ENCODE measurements around the gene VTI1A.

Gene VTI1A

DNA sequence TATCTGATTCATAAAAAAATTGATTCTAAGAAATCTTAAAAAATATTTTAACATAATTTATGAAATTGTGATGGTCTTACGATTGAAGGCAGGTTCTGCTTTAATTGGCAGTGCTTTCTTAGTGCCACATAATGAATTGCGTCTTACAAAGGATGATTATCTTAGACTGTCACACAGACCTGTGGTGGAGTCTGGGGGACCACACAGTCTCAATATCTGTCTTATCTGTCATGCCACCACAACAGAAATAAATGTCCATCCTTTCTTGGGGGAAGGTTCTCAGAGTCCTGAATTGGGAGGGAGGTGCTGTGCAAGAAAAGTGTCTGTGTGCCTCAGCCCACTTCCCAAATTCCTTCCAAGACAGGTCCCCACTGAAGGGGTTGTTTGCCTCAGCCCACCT, 34.3 kb upstream of the VTI1A start (continued):
- TF ChIP-seq, protein P1, sequence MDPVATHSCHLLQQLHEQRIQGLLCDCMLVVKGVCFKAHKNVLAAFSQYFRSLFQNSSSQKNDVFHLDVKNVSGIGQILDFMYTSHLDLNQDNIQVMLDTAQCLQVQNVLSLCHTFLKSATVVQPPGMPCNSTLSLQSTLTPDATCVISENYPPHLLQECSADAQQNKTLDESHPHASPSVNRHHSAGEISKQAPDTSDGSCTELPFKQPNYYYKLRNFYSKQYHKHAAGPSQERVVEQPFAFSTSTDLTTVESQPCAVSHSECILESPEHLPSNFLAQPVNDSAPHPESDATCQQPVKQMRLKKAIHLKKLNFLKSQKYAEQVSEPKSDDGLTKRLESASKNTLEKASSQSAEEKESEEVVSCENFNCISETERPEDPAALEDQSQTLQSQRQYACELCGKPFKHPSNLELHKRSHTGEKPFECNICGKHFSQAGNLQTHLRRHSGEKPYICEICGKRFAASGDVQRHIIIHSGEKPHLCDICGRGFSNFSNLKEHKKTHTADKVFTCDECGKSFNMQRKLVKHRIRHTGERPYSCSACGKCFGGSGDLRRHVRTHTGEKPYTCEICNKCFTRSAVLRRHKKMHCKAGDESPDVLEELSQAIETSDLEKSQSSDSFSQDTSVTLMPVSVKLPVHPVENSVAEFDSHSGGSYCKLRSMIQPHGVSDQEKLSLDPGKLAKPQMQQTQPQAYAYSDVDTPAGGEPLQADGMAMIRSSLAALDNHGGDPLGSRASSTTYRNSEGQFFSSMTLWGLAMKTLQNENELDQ (tag by site-specific recombination; IDR thresholded peaks at IDR 0.05; ENCODE audit: low read depth) = no peak
- TF ChIP-seq MZF1 (tag by site-specific recombination; IDR thresholded peaks at IDR 0.05; ENCODE audit: borderline replicate concordance) (no peak), KLF9 (tag by site-specific recombination; IDR thresholded peaks at IDR 0.05; ENCODE audit: low read depth) (no peak), ZNF211 (tag by site-specific recombination; IDR thresholded peaks at IDR 0.05; ENCODE audit: low read depth) (no peak)

DNA sequence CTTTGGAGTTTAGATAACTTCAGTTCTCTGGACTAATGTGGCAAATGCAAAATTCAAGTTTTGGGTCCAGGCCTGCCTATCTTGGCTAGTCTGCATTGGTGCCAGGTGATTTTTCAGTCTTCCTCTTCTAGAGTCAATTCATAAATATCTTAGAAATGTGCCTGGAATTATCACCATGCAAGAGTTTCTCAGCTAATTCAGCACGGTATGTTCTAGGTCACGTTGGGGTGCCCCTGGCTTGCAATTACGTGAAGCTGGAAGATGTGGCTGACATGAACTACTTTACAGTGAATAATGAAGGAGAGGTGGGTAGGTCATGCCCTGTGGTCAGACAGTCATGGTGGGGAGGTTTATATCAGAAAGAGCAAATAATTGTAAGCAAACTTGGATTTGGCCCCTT, 25.3 kb upstream of the VTI1A start:
- Histone ChIP-seq H3K4me1 (ENCODE audit: control insufficient read depth, insufficient read depth, low read length) (no peaks in the 10 kb centered on the region), H3K9me3 (ENCODE audit: control insufficient read depth, insufficient read depth, low read depth, low read length) (no peaks in the 10 kb centered on the region), H3K27ac (ENCODE audit: extremely low read depth, low read depth, low read length) (no peak overlapping the region), H3K4me3 (ENCODE audit: low read depth, low read length) (no peak overlapping the region), H3K36me3 (ENCODE audit: control insufficient read depth in 2 of 2, insufficient read depth in 1 of 2, low read length in 2 of 2) (no peaks in the 10 kb centered on the region)
- ChIA-PET POLR2A (no interaction called here), CTCF (no interaction called here)
- TF ChIP-seq GLI2 (tag by site-specific recombination; IDR thresholded peaks at IDR 0.05; ENCODE audit: borderline replicate concordance, low read depth) (no peak), SCRT1 (tag by site-specific recombination; IDR thresholded peaks at IDR 0.05; ENCODE audit: borderline replicate concordance) (no peak), MYNN (tag by site-specific recombination; IDR thresholded peaks at IDR 0.05; ENCODE audit: borderline replicate concordance) (no peak), ZNF514 (tag by site-specific recombination; IDR thresholded peaks at IDR 0.05) (no peak), ZNF223 (tag by site-specific recombination; IDR thresholded peaks at IDR 0.05) (no peak), ZNF138 (tag by site-specific recombination; IDR thresholded peaks at IDR 0.05; ENCODE audit: borderline replicate concordance) (no peak), ZNF585B (tag by site-specific recombination; IDR thresholded peaks at IDR 0.05) (no peak), GLIS1 (tag by site-specific recombination; IDR thresholded peaks at IDR 0.05) (no peak), ZNF202 (tag by site-specific recombination; IDR thresholded peaks at IDR 0.05; ENCODE audit: borderline replicate concordance) (no peak), HOXD13 (CRISPR knock-in tag; IDR thresholded peaks at IDR 0.05; ENCODE audit: borderline replicate concordance) (no peak), ZNF549 (tag by site-specific recombination; IDR thresholded peaks at IDR 0.05) (no peak), ZNF837 (tag by site-specific recombination; IDR thresholded peaks at IDR 0.05) (no peak), ZBTB7A (tag by site-specific recombination; IDR thresholded peaks at IDR 0.05; ENCODE audit: low read depth) (no peak), REPIN1 (tag by site-specific recombination; IDR thresholded peaks at IDR 0.05; ENCODE audit: low read depth) (no peak), ZNF302 (tag by site-specific recombination; IDR thresholded peaks at IDR 0.05; ENCODE audit: low read depth) (no peak)
- TF ChIP-seq, protein P2, sequence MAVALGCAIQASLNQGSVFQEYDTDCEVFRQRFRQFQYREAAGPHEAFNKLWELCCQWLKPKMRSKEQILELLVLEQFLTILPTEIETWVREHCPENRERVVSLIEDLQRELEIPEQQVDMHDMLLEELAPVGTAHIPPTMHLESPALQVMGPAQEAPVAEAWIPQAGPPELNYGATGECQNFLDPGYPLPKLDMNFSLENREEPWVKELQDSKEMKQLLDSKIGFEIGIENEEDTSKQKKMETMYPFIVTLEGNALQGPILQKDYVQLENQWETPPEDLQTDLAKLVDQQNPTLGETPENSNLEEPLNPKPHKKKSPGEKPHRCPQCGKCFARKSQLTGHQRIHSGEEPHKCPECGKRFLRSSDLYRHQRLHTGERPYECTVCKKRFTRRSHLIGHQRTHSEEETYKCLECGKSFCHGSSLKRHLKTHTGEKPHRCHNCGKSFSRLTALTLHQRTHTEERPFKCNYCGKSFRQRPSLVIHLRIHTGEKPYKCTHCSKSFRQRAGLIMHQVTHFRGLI (tag by site-specific recombination; IDR thresholded peaks at IDR 0.05) = no peak
- TF ChIP-seq, protein P3, sequence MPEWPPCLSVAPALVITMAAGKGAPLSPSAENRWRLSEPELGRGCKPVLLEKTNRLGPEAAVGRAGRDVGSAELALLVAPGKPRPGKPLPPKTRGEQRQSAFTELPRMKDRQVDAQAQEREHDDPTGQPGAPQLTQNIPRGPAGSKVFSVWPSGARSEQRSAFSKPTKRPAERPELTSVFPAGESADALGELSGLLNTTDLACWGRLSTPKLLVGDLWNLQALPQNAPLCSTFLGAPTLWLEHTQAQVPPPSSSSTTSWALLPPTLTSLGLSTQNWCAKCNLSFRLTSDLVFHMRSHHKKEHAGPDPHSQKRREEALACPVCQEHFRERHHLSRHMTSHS (tag by site-specific recombination; IDR thresholded peaks at IDR 0.05) = no peak
- TF ChIP-seq, protein P4, sequence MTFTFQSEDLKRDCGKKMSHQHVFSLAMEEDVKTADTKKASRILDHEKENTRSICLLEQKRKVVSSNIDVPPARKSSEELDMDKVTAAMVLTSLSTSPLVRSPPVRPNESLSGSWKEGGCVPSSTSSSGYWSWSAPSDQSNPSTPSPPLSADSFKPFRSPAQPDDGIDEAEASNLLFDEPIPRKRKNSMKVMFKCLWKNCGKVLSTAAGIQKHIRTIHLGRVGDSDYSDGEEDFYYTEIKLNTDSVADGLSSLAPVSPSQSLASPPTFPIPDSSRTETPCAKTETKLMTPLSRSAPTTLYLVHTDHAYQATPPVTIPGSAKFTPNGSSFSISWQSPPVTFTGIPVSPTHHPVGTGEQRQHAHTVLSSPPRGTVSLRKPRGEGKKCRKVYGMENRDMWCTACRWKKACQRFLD (tag by site-specific recombination; IDR thresholded peaks at IDR 0.05) = no peak
- TF ChIP-seq, protein P5, sequence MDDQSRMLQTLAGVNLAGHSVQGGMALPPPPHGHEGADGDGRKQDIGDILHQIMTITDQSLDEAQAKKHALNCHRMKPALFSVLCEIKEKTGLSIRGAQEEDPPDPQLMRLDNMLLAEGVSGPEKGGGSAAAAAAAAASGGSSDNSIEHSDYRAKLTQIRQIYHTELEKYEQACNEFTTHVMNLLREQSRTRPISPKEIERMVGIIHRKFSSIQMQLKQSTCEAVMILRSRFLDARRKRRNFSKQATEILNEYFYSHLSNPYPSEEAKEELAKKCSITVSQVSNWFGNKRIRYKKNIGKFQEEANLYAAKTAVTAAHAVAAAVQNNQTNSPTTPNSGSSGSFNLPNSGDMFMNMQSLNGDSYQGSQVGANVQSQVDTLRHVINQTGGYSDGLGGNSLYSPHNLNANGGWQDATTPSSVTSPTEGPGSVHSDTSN (CRISPR knock-in tag; IDR thresholded peaks at IDR 0.05) = no peak
